K562 (cell line): Measurements from ENCODE around the gene RAB3D. TPM values are rescaled to one million over a fixed set of nuclear protein-coding genes. Genes with fewer than 3 reads are reported as not detected.

Experiments
- CREBBP ChIP-seq: IDR thresholded peaks from one replicate; pipeline ENCODE4 v1.6.1; 2012; ENCODE audit warnings: low read depth, mild to moderate bottlenecking, control low read depth, inconsistent platforms, low read length
- CSDE1 ChIP-seq, 2 experiments: fragments of 450-650 bp; IDR thresholded peaks; 2 replicates each; pipeline ENCODE4 v1.6.1; 2016; ENCODE audit warnings: mild to moderate bottlenecking in 1 of 2
- DIDO1 ChIP-seq: fragments of 450-650 bp; IDR thresholded peaks from 2 replicates; pipeline ENCODE4 v1.6.1; 2016; ENCODE audit warnings: low read depth, missing biosample characterization, missing genetic modification characterization
- FOXM1 ChIP-seq, 2 experiments: fragments of 450-650 bp in 1 of 2; sonication (generic) in 1 of 2; formaldehyde crosslinking in 1 of 2; IDR thresholded peaks; 2 replicates each; pipeline versions ENCODE4 v1.6.1 to v1.9.0; 2017 to 2022; ENCODE audit warnings: low read depth in 2 of 2, mild to moderate bottlenecking in 2 of 2, missing genetic modification reagents in 1 of 2, moderate library complexity in 1 of 2
- FOXP4 ChIP-seq: sonication (generic); formaldehyde crosslinking; IDR thresholded peaks from 2 replicates; pipeline ENCODE4 v1.8.0; 2022; ENCODE audit warnings: mild to moderate bottlenecking, missing genetic modification reagents, borderline replicate concordance
- GABPB1 ChIP-seq: sonication (generic); formaldehyde crosslinking; IDR thresholded peaks from 2 replicates; pipeline ENCODE4 v1.8.0; 2022; ENCODE audit warnings: mild to moderate bottlenecking, missing genetic modification reagents
- GTF2E2 ChIP-seq: fragments of 200-800 bp; sonication (Bioruptor generic); IDR thresholded peaks from 2 replicates; pipeline ENCODE4 v1.6.1; 2016; ENCODE audit warnings: missing genetic modification characterization, missing compliant biosample characterization
- HDAC2 ChIP-seq: fragments of 450-650 bp; IDR thresholded peaks from 2 replicates; pipeline ENCODE4 v1.6.1; 2016; ENCODE audit warnings: mild to moderate bottlenecking
- HDGF ChIP-seq: fragments of 450-650 bp; IDR thresholded peaks from 2 replicates; pipeline ENCODE4 v1.6.1; 2016
- HMGXB4 ChIP-seq: sonication (generic); formaldehyde crosslinking; IDR thresholded peaks from 2 replicates; pipeline ENCODE4 v1.8.1; 2023; ENCODE audit warnings: mild to moderate bottlenecking, missing genetic modification reagents
- KLF10 ChIP-seq: fragments of 250-450 bp; sonication (Bioruptor Pico); IDR thresholded peaks from 2 replicates; pipeline ENCODE4 v1.6.1; 2021; ENCODE audit warnings: matching md5 sums
- KLF13 ChIP-seq: fragments of 450-650 bp; IDR thresholded peaks from 2 replicates; pipeline ENCODE4 v1.6.1; 2016; ENCODE audit warnings: missing genetic modification characterization, low read depth, mild to moderate bottlenecking, missing compliant biosample characterization, moderate library complexity, borderline replicate concordance
- MAX ChIP-seq: sonication (generic); formaldehyde crosslinking; IDR thresholded peaks from 2 replicates; pipeline ENCODE4 v1.9.0; 2022; ENCODE audit warnings: mild to moderate bottlenecking, missing genetic modification reagents
- MYC ChIP-seq, 2 experiments: fragments of 250-450 bp in 1 of 2; sonication (Bioruptor Pico) in 1 of 2; IDR thresholded peaks; 2 replicates each; pipeline versions ENCODE4 v1.5.1 to v1.6.1; 2012 to 2021; ENCODE audit warnings: low read depth in 2 of 2, borderline replicate concordance in 1 of 2, improper control_type of control experiment in 1 of 2, low read length in 1 of 2, mild to moderate bottlenecking in 1 of 2, moderate library complexity in 1 of 2
- POLR2B ChIP-seq: fragments of 450-650 bp; IDR thresholded peaks from 2 replicates; pipeline ENCODE4 v1.6.1; 2018; ENCODE audit warnings: low read depth; ENCODE audit not compliant: partially characterized antibody
- SP1 ChIP-seq: sonication (generic); formaldehyde crosslinking; IDR thresholded peaks from 2 replicates; pipeline ENCODE4 v1.8.1; 2022; ENCODE audit warnings: mild to moderate bottlenecking, missing genetic modification reagents
- TAF1 ChIP-seq: IDR thresholded peaks from 2 replicates; pipeline ENCODE4 v1.6.1; 2011; ENCODE audit warnings: mild to moderate bottlenecking, low read length, moderate library complexity; ENCODE audit not compliant: insufficient read depth, control insufficient read depth, severe bottlenecking; ENCODE audit errors: extremely low read depth
- TAF7 ChIP-seq: fragments of 450-650 bp; IDR thresholded peaks from 2 replicates; pipeline ENCODE4 v1.6.1; 2016; ENCODE audit warnings: missing genetic modification characterization, missing compliant biosample characterization
- XRCC4 ChIP-seq: IDR thresholded peaks from one replicate; pipeline ENCODE4 v1.6.1; 2011; ENCODE audit not compliant: insufficient read depth, insufficient read length; ENCODE audit errors: extremely low read depth
- ZNF174 ChIP-seq: fragments of 250-450 bp; sonication (Bioruptor Pico); IDR thresholded peaks from 2 replicates; pipeline ENCODE4 v1.4.0; 2020; ENCODE audit warnings: mild to moderate bottlenecking
- ZNF639 ChIP-seq, 2 experiments: fragments of 200-800 bp in 1 of 2; sonication (Bioruptor generic) in 1 of 2; sonication (generic) in 1 of 2; formaldehyde crosslinking in 1 of 2; IDR thresholded peaks in 1 of 2; conservative IDR thresholded peaks in 1 of 2; 2 replicates each; pipeline versions ENCODE4 v1.5.0 to v1.6.1; 2016 to 2020; ENCODE audit warnings: missing compliant biosample characterization in 1 of 2, missing genetic modification characterization in 1 of 2, missing genetic modification reagents in 1 of 2
- polyA plus RNA-seq, 8 experiments: library from polyadenylated mRNA; depleted of rRNA in 4 of 8; stranded (reverse) in 5 of 8; unstranded in 3 of 8; fragments of >200 nt; fragmentation: Nextera tagmentation in 2 of 8; fragmentation: Illumina TruSeq in 1 of 8; extraction: Ambion mirVana in 2 of 8; extraction: Trizol in 1 of 8; gene quantifications; 2 replicates each; pipeline versions ENCODE4 v1.2.1 to v1.2.3, GENCODE V29; 2011 to 2014; ENCODE audit warnings: inconsistent platforms in 1 of 8, missing spikeins in 1 of 8
- total RNA-seq, 7 experiments: library from RNA; depleted of rRNA in 6 of 7; stranded (reverse); fragments of >200 nt in 6 of 7; fragmentation: Illumina TruSeq in 2 of 7; extraction: Trizol in 2 of 7; gene quantifications; 2 replicates each; pipeline versions ENCODE4 v1.2.1 to v1.2.3, GENCODE V29; 2011 to 2021; ENCODE audit warnings: low replicate concordance in 1 of 7

The RAB3D gene
- total and polyA plus RNA-seq, 9 of the 15 experiments (the other 6 are each of a cell fraction or from before 2014, with no cell fraction given), result 0.34 to 3.3 (median 1.3) TPM

- TF ChIP-seq KLF10 (CRISPR knock-in tag) (no peak), HMGXB4 (0 out of 2 replicates have a peak, but pooled peaks have one; percentile 32), HDGF (0 out of 2 replicates have a peak, but pooled peaks have one; percentile 20), DIDO1 (tag) (0 out of 2 replicates have a peak, but pooled peaks have one; percentile 48), GTF2E2 (tag) (peak; percentile 44), TAF7 (tag) (peak; percentile 81), ZNF174 (CRISPR knock-in tag) (no peak), CREBBP (no peak), TAF1 (peak; percentile 54), KLF13 (peak; percentile 4; the same call in 1 of the 2 replicates), XRCC4 (no peak), HDAC2 (peak; percentile 5; the same call in 1 of the 2 replicates), SP1 (peak; percentile 93), MYC (IDR thresholded peaks at IDR 0.05; ENCODE audit: low read depth, low read length) (peak; percentile 89), MYC (CRISPR knock-in tag; IDR thresholded peaks at IDR 0.05; ENCODE audit: borderline replicate concordance, low read depth) (0 out of 2 replicates have a peak, but pooled peaks have one; percentile 57), CSDE1 (IDR thresholded peaks at IDR 0.05) (no peak), FOXM1 (IDR thresholded peaks at IDR 0.05; ENCODE audit: low read depth) (no peak), FOXM1 (CRISPR knock-in tag; IDR thresholded peaks at IDR 0.05; ENCODE audit: low read depth) (peak; percentile 51; the same call in 1 of the 2 replicates), GABPB1 (CRISPR knock-in tag) (peak; percentile 87), POLR2B (peak; percentile 86), FOXP4 (CRISPR knock-in tag) (0 out of 2 replicates have a peak, but pooled peaks have one; percentile 40), ZNF639 (CRISPR knock-in tag; conservative IDR thresholded peaks at IDR 0.05 in 1 of 2, IDR thresholded peaks at IDR 0.05 in 1 of 2) (peak in 1 of 2 experiments; percentile 56; a peak in 1 of 4 replicates), MAX (CRISPR knock-in tag) (peak; percentile 86)
Measured at GRCh38 chr19:11374433-11375142, 35.1 kb upstream of the RAB3D start, which contains the start of gene SWSAP1 (continued).
